Measurements from ENCODE around the gene DSCAML1.

- TF ChIP-seq CTCF (IDR thresholded peaks at IDR 0.05) (no peak), POLR2A (IDR thresholded peaks at IDR 0.05) (no peak)
These were observed 352.0 kb downstream of the DSCAML1 start for GRCh38 chr11:117444711-117445658.
